Stimulated activated CD4-positive, alpha-beta T cell treated with anti-CD3 and anti-CD28 coated beads, Interleukin-15, amount 100 ng/mL, for 1 hour (primary cell): ENCODE measurements around the gene LCN2.
"Not testable (repeated sequence)": the region's sequence is repeated elsewhere in the genome, so short reads cannot be mapped to it uniquely, and the experiment has no call there.

Source experiments
- DNase-seq, 2 donors: peaks; one replicate each; pipeline ENCODE4 v3.0.0-alpha.2; 2020; ENCODE audit warnings: low read depth in 1 of 2, low spot score in 1 of 2

Gene LCN2

GRCh38 chr9:128149001-128149701, at the start of gene LCN2:
TSS of gene LCN2 (plus strand) at chr9:128149453. CDS start at chr9:128149526, 73 bp downstream.
- DNase-seq = no peak

- DNase-seq = no peak
Measured at GRCh38 chr9:128099932-128100491, 49.2 kb upstream of the LCN2 start.

- no peak for DNase-seq
Measured at GRCh38 chr9:128100581-128100980, 48.7 kb upstream of the LCN2 start.

GRCh38 chr9:128101231-128101661, 48.0 kb upstream of the LCN2 start:
- DNase-seq = no peak

GRCh38 chr9:128101690-128102089, 47.6 kb upstream of the LCN2 start:
- DNase-seq = no peak

GRCh38 chr9:128102196-128102595, 47.1 kb upstream of the LCN2 start:
- DNase-seq = no peak

GRCh38 chr9:128102861-128103588, 46.2 kb upstream of the LCN2 start:
- no peak for DNase-seq

GRCh38 chr9:128103589-128103962, 45.7 kb upstream of the LCN2 start:
- no peak for DNase-seq

GRCh38 chr9:128104171-128104618, 45.1 kb upstream of the LCN2 start:
- DNase-seq = no peak

- no peak for DNase-seq
Measured at GRCh38 chr9:128105538-128106175, 43.6 kb upstream of the LCN2 start.

- no peak for DNase-seq
Measured at GRCh38 chr9:128106181-128106939, 42.9 kb upstream of the LCN2 start.

- no peak for DNase-seq
Measured at GRCh38 chr9:128106940-128107467, 42.2 kb upstream of the LCN2 start.

- no peak for DNase-seq
Measured at GRCh38 chr9:128107468-128108268, 41.6 kb upstream of the LCN2 start.

- DNase-seq = no peak
Measured at GRCh38 chr9:128108269-128109049, 40.8 kb upstream of the LCN2 start.

GRCh38 chr9:128109050-128109709, 40.1 kb upstream of the LCN2 start:
- DNase-seq = no peak

- not testable (repeated sequence) for DNase-seq
Measured at GRCh38 chr9:128111726-128112125, 37.5 kb upstream of the LCN2 start.

- no peak for DNase-seq
Measured at GRCh38 chr9:128113526-128114325, 35.5 kb upstream of the LCN2 start.
